Renal cortical epithelial cell (primary cell): Measurements from ENCODE around the gene HOXD8. TPM values are rescaled to one million over a fixed set of nuclear protein-coding genes. Genes with fewer than 3 reads are reported as not detected.

Experiments used
- DNase-seq: peaks from one replicate; pipeline ENCODE4 v3.0.0-alpha.2; 2011; ENCODE audit warnings: low read depth
- total RNA-seq: library from RNA; depleted of rRNA; stranded (reverse); fragments of >200 nt; gene quantifications from 2 replicates; pipeline ENCODE4 v1.2.3, GENCODE V29; 2014

The HOXD8 gene
- total RNA-seq, 1 donor from 2014 or later = 41.9 TPM

DNA sequence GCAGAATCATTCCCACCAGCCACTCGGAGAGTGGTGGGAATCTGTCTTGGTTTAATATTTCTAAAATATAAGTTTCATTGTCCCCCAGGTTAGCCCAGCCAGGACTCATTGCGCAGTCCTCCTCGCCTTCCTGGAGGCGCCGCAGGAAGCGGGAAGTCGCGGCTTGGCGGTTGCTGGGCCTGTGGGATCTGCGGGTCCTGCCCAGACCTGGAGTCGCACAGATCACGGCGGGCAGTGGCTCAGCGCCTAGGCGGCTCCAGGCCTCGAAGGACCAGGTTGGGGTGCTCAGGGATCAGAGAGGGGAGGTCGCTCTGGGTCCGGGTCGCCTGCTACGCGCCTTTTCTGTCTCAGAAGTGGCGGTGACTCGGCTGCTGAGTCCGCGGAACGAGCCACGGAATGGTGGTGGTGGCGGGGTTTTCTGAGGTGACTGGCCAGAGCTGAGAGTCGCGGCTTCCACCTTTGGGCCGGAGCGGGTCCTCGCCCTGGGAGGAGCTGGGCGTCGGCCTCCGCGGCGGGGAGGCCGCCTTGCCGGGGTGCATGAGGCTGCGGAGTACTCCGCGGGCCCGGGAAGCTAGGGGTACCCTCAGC, 30.3 kb downstream of the HOXD8 start:
- DNase-seq = no peak

DNA sequence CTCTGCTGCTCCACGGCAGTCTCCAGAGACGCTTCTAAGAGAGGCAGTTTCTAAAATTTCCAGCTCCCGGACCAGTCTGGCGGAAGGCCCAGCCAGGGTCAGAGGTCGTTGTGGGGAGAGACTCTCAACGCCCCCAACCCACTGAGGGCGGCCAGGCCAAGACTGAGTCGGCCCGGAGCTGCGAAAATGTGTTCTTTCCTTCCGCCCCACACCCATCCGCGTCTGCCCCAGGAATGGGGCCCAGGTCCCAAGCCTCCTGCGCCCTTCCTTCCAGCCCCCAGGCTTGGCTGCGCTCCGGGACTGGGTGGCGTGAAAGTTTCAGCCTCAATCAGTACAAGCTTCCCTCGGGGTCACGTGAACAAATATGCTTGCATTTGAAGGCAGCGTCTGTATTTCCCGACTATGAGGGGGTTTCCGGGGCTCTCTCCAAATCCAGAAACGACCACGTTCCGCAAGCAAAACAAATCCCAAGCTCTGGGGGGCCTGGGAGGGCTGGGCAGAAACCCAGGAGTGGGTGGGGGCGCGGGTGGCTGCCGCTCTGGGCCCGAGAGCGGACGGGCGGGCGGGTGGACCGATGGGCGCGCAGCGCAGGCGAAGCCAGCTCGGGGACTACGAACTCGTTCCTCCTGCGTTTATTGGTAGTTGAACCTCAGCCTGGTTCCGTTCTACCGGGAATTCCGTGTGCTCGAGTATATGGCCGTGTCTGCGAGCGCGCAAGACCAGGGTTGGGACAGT, 30.9 kb downstream of the HOXD8 start:
- DNase-seq = no peak

DNA sequence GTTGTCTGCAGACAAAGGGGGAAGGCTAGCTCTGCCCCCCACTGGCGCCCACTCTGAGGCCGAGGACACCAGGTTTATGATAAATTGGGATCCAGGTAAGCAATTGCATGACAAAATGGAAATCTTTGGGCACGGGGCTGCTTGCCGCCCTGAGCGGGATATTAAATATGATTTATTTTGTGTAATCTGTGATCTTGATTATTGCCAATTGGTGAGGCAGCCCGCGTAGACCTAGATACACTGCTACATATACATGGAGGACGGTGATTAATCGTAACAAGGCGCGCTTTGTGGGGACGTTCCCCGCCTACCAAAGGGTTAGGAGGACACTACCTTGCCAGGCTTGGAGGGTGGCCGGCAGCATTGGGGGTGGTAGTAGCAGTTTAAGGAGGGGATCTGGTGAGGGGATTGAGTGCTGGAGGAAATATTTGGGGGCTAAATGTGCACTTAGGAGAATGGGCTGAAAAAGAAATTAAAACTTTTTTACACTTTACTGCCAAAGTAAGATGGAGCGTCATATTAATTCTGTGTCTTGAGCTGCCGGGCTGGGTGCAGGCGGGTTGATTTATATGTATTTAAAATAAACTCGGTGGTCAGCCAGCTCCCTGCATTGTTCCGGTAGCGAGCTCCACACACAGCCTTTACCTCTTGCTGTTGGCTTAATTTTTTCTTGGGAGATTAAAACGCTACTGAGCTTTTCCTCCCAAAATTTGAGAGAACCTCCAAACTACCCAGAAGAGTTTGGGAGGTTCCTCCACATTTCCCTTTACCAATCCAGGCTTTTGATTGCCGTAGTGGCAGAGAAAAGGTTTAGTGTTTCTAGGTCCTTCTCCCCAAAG, 31.7 kb downstream of the HOXD8 start:
- no peak for DNase-seq

DNA sequence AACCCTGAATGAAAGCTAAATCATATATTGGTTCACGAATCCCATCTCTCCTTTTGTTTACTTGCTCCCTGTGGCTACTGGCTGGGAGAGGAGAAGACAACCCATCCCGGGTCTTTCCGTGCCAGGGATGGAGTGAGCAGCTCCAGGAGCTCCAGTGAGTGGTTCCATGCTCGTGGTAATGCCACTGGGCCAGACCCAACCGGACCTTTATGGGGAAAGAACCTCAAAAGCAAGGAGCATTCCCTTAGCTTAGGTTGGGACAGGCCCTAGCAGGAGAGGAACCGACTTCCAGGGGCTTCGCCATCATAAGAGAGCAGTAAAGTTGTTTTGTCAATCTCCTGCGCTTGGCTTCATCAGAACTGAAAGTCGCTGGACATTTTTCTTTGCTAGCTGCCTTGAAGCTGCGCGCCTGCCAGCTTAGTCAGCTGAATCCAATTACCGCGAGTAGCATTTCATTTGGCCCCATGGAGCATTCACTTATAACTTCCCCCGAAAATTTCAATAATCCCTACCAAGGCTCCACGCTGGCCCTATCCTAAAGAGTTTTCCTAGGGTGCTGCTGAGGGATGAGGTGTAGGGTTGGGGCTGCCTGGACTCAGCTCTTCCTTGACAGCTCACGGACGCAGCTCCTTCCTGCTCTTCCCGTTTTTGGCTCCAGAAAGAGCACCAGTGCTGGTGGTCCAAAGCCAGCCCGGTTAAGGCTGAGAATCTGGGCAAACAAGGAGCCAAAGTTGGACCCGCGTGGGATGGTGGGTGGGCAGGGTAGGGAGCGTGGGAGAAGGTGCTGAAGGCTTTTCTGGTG, 32.5 kb downstream of the HOXD8 start:
- DNase-seq = peak; percentile 80

DNA sequence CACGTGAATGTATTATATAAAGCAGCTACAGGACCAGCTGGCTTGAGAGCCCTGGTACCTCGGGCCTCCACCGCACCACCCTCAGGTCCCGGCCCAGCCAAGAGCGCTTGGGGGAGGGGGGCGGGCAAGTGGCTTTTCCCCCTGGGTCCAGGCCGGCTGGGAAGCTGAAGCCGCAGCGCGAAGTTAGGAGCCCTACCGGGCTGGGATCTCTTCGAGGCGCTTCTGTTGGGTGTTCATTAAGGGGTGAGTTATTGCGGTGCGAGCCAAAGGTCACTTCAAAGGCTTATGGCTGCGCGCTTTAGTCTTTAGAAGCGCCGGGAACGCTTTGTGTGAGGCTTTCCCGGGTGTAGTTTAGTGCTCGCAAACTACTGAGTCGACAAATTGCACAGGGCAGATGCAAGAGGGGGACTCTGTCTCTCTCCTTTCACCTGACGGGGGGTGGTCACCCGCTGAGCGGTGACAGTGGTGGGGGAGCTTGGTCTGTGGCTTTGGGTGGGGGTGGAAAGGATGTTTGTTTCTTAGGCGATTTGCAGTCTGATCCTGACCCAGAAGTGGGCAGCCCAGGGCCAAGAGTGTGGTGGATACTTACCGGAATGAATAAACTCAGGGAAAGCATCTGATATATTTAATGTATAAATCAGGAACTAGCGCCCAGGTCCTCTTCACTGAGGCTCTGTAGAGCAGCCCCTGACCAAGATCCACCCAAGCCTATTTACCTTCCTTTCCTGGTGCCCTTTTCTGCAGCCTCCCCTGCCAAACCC, 33.6 kb downstream of the HOXD8 start:
- no peak for DNase-seq

DNA sequence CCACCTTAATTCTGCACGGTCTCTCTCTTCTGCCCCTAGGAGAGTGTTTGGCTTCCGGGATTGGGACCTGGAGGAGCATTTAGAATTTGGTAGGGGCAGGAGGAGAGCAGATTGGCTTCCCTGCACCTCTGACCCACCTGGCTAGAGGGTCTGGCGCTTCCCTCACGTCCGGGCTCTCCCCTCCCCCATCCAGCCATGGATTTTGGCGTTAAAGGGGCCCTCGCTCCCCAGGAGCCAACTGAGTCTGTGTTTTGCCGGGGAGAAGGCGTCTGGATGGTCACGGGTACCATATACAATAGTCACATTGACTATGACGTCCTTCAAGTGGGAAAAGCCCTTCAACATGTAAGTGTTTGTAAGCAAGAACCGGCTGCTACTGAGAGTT, 34.2 kb downstream of the HOXD8 start:
- DNase-seq = no peak

DNA sequence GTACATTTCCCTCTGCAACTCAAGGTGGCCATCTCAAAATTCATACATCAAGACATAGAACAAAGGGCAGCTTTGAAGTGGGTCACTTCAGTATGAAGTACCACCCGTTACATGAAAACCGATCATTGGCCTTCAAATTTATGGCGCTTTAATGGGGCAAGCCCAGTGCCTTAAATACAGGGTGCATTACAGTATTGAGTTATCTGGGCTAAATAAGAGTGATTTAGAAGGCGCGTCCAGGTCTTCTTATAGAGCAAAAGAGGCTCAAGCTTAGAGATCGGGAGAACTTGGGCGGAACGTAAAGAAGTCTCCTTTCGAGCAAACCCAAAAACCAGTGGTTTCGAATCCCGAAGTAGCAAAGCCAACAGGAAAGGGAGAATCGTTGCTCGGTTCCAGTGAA, 34.7 kb downstream of the HOXD8 start:
- DNase-seq = no peak

DNA sequence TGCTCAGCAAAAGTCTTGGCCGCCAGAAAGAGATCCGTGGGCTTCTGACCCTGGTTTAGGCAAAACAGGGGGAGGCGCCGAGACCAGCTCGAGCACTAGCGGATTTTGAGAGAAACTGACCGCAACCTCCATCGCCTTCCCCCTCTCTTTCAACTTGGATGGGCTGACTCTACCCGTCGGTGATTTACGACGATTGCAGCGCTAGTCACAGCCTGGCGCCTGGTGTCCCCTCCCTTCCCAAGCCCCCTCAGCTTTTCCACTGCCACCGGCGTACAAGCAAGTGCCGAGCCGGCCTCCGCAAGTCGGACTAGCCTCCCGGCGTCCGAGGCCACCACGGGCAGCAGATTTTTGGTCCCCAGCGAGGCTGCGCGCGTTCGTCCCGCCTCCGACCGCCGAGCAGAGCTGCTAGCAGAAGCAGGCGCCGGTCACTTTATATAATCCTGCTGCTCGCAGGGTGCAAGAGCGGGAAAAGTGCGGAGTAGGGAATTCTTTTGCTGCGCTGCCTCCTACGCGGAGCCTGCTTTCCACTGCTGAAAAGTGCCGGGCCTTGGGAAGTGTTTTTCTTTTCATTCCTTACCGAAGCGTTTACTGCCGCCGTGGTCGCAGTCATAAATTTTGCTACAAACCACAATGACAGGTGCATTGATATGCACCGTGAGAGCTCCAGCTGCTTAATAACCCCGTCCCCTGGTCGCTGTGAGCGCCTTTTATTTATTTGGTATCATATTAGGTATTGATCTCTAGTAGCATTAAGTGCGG, 35.3 kb downstream of the HOXD8 start:
- no peak for DNase-seq

DNA sequence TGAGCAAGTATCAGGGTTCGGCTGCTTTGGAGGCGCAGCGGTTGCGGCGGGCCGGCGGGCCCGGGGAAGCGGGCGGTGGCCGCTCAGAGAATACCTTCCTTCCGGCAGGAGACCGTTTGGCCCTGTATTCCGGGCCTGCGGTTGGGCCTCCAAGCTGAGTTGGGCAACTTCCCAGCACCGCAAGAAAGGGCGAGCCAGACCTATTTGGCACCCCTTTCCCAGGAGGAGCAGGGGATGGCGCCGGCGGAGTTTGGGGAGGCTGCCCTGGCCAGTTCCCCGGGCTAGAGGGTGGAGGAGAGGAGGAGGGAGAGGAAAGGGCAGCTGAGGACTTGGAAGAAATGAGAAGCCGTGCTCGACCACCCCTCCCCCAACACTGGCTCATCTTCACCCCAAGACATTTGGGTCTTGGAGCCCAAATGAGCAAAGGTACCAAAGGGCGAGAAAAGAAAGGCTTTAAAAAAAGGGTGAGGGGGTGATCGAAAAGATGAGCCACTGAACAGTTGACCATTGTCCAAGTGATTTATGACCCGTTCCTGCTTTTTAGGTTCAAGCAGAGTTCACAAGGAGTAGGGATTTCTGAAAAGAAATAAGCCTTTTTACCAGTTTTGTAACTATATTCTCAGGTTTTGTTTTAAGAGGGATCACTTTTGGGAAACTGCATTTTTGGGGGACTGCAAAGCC, 36.0 kb downstream of the HOXD8 start:
- DNase-seq = no peak

DNA sequence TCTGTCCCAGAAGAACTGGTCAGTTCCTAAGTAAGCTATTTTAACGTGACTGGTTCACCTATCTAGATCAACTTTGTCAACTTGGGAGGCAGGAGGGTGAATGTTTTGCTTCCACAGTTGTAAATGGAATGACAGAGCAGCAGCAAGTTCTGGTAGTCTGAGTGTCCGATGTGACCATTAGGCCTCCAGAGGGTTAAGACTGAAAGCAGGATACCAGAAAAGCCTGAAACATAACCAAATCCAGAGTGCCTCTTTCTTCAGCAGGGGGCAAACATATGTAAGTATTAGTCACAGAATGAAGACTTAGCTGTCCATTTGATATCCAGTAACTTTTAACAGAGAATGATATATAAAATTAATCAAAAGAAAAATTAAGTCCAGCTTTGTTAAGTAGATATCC, 36.8 kb downstream of the HOXD8 start:
- DNase-seq = no peak

DNA sequence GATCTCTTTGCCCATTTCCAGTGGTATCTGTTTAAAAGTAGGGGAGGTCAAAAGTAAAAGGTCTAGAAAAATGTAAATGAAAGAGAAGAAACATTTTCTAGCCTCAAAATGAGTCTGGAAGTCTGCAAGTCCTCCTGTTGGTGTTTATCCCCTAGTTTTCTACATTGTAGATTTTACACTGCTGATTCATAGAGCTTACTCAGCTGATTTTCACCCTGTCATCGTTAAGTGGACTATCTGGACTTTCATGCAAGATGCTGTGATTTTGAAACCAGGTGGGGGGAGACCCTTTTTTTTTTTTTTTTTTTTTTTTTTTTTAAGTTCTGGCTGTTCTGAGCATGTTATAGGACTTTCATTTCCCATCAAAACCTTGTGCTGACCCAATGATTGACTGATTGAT, 37.9 kb downstream of the HOXD8 start:
- peak; percentile 66 for DNase-seq

DNA sequence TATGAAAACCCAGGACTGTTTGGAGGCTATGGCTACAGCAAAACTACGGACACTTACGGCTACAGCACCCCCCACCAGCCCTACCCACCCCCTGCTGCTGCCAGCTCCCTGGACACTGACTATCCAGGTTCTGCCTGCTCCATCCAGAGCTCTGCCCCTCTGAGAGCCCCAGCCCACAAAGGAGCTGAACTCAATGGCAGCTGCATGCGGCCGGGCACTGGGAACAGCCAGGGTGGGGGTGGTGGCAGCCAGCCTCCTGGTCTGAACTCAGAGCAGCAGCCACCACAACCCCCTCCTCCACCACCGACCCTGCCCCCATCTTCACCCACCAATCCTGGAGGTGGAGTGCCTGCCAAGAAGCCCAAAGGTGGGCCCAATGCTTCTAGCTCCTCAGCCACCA, 39.7 kb downstream of the HOXD8 start:
- no peak for DNase-seq

DNA sequence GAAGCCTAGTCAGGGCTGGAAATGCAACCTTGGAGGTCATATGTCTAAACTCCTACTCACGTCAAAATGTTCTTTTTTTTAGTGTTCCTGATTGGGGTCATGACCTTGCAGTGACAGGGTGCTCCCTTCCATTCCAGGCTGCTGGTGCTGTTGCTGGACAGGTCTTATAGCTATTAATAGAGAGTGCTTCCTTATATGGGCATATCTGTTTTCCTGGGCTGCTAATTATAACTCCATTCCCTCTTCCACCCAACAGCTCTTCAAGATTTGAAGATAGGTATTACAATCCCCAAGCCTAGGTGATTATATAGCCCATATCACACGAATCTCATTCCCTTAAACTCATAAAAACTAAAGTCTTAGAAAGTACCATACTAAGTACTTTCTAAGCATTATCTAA, 40.2 kb downstream of the HOXD8 start:
- no peak for DNase-seq

DNA sequence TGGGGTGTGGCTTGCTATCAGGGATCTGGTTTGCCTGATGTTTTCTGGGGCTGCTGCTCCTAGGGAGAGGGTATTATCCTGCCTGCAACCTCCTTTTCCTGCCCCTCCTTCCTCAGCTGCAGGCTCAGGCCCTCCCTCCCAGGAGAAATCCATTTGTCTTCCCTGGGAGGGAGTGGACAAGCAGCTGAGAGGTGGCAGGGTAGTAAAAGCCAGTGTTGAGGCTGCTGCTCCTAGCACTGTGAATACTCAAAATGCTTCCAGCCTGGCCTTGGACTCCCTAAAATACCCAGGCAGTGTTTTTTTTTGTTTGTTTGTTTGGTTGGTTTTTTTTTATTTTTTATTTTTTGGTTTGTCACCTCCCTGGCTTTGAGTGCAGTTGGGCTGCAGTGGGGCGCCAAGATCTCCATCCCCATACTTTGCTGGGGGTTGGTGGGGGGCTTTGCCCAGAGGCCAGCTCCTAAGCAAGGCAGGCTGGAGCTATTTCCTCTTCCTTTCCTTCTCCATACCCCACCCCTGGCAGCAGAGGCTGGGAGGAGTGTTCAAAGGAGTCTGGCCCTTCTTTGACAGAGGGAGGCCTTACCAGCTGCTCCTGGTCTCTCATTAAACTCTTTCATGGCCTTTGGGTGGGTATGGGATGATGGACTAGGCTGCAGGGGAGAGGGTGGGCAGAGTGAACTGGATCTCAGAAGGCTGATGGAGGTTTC, 41.2 kb downstream of the HOXD8 start:
- no peak for DNase-seq

DNA sequence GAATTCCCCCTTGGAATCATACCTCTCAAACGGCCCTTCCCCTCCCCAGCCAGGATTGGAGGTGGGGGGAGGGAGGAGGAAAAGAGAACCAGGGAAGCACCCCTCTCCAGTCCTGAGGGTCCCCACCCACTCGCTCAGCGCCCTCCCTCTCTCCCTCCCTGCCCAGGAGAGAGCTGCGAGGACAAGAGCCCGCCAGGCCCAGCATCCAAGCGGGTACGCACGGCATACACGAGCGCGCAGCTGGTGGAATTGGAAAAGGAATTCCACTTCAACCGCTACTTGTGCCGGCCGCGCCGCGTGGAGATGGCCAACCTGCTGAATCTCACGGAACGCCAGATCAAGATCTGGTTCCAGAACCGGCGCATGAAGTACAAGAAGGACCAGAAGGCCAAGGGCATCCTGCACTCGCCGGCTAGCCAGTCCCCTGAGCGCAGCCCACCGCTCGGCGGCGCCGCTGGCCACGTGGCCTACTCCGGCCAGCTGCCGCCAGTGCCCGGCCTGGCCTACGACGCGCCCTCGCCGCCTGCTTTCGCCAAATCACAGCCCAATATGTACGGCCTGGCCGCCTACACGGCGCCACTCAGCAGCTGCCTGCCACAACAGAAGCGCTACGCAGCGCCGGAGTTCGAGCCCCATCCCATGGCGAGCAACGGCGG, 42.0 kb downstream of the HOXD8 start:
- no peak for DNase-seq

DNA sequence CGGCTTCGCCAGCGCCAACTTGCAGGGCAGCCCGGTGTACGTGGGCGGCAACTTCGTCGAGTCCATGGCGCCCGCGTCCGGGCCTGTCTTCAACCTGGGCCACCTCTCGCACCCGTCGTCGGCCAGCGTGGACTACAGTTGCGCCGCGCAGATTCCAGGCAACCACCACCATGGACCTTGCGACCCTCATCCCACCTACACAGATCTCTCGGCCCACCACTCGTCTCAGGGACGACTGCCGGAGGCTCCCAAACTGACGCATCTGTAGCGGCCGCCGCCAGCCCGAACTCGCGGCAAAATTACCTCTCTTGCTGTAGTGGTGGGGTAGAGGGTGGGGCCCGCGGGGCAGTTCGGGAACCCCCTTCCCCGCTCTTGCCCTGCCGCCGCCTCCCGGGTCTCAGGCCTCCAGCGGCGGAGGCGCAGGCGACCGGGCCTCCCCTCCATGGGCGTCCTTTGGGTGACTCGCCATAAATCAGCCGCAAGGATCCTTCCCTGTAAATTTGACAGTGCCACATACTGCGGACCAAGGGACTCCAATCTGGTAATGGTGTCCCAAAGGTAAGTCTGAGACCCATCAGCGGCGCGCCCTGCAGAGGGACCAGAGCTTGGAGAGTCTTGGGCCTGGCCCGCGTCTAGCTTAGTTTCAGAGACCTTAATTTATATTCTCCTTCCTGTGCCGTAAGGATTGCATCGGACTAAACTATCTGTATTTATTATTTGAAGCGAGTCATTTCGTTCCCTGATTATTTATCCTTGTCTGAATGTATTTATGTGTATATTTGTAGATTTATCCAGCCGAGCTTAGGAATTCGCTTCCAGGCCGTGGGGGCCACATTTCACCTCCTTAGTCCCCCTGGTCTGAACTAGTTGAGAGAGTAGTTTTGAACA, 42.7 kb downstream of the HOXD8 start:
- no peak for DNase-seq

DNA sequence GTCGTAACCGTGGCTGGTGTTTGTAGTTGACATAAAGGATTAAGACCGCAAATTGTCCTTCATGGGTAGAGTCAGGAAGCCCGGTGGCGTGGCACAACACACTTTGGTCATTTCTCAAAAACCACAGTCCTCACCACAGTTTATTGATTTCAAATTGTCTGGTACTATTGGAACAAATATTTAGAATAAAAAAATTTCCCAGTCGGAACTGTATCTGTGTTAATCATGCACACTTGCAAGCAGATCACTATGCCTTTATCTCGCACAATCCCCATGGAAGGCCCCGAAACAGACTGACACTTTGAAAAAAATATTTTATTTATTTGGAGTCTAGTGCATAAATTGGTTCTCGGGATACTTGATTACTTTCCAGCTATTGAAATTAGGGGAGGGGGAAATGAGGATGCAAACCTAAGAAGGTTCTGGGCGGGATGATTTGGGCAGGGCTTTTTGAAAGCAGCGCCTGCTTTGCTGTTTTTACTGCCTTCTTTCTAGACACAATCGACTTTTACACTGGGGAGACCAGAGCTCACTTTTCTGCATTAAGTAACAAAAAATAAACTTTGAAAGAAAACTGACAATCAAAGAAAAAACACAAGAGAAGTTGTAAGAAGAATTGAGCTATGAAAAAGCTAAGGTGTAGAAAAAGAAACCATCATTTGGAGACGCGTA, 43.5 kb downstream of the HOXD8 start:
- DNase-seq = no peak
